ENCODE results near the gene TEX36.
"Not testable (repeated sequence)": the region's sequence is repeated elsewhere in the genome, so short reads cannot be mapped to it uniquely, and the experiment has no call there.

The TEX36 gene, protein sequence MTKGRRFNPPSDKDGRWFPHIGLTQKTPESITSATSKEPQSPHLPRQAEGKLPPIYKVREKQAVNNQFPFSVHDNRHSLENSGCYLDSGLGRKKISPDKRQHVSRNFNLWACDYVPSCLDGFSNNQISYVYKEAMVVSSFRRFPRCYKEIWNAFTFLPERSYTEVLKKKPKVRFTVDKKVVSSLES

DNA sequence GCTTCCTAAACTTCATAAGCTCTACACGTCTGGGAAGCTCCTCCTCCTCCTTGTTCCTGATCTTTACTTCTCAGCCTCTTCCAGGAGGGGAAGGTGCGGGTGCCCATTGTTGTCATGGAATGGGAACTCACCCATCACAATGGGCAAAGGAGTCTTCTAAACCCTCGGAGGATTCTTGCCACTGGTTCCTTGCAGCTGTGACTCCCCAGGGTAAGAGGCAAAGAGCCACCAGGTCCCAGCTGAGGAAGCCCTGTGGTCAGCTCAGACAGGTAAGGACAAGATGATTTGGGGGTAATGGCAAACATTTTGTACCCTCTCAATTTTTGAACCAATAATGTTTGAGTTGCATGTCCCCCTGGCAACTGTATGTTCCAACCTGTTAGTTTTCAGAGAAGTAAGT lies at the start of gene TEX36:
TEX36 (minus strand) TSS at position 101 of the 400 bp plus-strand sequence. CDS start 174 bp downstream, outside the sequence.
- no peak for DNase-seq

DNA sequence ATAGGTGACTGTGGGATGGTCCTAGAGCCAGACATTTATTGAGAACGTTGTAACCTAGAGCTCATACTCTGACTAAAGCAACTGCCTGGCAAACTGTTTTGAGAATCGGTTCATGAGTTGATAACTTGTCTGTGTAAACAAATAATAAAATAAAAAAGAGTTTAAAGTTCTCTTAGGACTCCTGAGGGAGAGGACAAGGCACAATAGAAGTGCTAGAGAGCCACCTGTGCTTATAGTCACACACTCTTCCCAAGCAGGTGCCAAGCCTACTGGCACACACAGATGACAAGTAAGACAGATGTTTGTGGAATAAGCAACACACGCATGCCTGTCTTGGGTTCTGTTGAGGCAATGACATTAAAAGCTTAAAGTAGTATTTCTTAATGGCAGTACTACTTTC lies 44.5 kb upstream of the TEX36 start:
- DNase-seq, result no peak

DNA sequence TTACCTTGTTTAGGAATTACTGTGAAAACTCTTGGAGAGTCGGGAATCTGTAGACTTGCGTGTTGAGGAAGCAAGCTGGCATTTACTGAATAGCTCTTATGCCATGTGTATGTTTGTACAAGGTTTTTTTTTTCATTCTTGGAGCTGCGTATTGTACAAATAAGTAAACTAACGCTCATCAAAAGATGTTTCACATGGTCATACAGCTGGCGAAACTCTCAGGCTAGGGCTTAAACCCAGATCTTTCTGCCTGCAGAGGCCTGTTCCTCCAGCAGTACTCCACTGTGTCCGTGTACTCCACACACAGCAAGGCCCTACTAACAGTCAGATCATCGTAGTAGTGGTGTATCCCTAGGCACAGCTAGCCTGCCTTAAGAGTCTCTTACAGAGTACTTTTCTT lies 44.0 kb upstream of the TEX36 start:
- no peak for DNase-seq

DNA sequence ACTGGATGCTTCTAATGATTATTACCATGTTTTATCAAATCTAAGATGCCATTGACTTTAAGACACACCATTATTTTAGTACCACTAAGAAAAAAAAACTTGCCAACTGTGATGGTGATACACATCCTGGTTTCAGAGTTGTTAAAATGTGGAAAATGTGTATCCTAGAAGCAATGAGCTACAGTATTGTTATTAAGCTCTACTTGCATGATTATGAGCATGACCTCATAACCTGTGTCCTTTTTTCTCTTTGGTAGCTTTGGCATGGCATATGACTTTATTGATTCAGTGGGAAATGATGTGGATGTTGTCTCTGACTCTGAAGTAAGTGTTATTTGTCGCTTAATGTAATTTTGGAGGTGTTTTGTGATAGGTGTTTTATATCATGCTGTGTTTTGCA lies 39.8 kb upstream of the TEX36 start:
- DNase-seq, result no peak

DNA sequence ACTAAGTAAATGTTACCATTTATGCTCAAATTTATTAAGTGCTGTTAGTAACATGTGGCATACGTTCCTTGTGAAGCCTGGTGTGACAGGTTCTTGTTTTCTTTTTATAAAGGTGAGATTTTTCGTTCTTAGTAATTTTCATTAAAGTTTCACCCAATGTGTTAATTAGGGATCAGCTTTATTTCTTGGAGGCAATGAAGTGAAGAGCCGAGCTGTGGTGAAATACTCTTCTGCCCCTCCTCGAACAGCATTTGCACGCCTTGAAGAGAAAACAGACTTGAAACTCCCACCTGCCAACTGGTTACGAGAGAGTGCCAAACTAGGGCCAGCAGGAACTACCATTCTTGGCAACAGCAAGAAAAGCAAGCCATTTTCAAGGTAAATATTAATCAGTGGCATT lies 38.1 kb upstream of the TEX36 start:
- DNase-seq, result no peak

DNA sequence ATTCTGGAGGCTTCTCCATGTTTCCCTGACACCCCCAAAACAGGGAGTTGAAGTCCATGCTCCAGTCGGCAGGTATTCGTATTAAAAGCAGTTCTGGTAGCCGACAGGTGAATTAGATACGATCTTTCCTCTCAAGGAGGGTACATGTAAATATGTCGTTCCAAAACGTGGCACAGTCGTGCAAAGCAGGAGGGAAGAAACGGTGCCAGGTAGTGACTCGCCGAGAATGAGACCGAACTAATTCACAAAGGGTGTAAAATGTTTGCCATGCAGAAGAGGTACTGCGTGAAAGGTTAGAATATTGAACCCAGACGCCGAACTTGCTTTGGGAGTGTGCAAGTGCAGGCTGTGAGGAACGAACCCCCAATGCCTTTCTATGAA lies 37.0 kb upstream of the TEX36 start:
- no peak for DNase-seq

DNA sequence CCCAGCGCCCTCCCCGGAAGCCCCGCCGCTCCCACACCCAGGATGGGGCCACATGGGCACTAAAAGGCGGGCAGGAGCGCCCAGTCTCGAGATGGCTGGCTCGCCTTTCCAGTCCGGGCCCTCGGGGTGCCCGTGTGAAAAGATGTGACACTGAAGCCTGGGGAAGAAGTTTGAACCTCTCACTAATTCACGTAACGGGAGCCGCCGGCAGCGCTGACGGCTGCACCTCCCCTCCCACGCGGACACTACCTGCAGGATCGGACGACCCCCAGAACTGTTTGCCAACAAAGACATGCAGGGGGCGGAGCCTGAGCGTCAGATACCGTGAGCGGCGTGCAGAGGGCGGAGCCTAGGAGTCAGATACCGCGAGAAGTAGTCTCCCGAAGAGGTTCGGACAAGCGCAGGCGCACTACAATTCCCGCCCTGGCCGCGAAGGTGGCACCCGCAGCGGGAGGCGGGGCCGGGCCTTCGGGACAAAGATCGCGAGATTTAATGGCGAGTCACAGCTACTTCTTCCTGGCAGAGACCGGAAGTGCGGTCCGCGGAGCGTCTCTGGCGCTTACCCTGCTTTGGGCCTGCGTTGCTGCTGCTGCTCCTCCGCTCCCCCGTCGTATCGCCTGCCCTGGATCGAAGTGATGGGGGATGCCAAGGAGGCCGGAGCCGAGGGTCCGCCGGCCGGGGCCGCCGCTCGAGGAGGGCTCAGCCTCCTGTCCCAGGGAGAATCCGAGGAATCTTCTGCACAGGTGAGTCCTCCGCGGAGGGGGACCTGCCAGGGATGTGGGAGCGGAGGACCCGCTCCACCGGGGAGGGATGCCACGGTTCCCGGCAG lies 36.4 kb upstream of the TEX36 start, which contains the start of gene EDRF1:
EDRF1 (plus strand) TSS at position 537 of the 829 bp plus-strand sequence; CDS start at position 636, 99 bp downstream.
- peak; percentile 89 for DNase-seq

DNA sequence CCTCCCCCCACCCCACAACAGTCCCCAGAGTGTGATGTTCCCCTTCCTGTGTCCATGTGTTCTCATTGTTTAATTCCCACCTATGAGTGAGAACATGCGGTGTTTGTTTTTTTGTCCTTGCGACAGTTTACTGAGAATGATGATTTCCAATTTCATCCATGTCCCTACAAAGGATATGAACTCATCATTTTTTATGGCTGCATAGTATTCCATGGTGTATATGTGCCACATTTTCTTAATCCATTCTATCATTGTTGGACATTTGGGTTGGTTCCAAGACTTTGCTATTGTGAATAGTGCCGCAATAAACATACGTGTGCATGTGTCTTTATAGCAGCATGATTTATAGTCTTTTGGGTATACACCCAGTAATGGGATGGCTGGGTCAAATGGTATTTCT lies 31.8 kb upstream of the TEX36 start:
- not testable (repeated sequence) for DNase-seq

DNA sequence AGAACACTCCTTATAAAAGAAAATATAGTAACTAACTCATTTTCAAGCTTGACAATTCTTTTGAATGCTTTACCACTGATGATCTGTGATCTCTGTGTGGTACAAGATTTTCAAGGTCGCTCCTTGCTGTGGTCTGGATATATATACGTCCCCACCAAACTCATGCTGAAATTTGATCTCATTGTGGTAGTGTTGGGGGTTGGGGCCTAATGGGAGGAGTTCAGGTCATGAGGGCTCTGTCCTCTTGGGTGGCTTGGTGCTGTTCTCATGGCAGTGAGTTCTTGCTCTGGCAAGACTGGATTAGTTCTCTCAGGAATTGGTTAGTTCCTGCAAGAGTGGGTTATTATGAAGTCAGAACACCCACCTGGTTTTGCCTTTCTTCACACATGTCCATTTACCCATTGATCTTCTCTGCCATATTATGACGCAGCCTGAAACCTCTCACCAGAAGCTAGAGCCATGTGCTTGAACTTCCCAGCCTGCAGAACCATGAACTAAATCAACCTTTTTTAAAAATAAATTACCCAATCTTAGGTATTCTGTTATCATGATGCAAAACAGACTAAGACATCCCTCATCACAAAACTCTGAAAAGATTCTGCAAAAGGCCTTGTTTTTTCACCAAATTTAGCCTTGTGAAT lies 28.3 kb upstream of the TEX36 start:
- no peak for DNase-seq

DNA sequence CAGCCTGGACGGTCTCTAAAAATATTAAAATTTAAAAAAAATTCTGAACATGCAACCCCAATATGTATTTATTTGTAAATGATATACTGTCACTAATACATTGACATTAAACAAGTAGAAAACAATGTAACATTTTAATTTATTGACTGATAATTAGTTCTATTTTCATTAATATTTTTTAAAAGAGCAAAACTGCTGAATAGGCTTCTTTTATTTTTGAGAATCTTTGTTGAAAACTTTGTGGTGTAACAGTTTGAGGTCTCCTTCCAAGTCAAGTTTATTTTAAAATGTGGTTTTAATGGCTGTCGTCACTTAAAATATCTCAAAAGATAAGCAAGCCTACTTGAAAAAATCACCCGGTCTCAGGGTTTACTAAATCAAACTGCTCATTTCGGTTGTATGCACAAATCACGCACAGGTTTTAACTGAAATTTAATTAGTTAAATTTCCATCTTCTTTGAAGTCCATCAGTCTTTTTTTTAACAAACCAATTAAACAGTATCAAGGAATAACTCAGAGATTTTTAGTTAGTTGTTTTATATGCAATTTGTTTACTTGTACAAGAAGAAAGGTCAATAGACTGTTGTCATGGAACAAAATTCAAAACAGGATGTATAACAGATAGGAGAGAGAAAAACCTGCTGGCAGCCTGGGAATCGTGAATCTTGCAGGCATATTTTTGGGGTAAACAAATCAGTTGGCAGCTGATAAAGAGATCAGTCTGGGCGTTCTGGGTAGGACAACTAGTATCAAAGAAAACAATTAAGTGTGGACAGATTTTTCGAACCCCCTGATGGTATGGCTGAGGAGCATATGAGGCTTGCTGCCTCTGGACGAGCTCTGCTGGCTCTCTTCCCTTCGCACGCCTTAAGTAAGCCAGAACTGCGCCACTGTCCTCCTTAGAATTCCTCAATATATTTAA lies 26.9 kb upstream of the TEX36 start:
- no peak for DNase-seq

DNA sequence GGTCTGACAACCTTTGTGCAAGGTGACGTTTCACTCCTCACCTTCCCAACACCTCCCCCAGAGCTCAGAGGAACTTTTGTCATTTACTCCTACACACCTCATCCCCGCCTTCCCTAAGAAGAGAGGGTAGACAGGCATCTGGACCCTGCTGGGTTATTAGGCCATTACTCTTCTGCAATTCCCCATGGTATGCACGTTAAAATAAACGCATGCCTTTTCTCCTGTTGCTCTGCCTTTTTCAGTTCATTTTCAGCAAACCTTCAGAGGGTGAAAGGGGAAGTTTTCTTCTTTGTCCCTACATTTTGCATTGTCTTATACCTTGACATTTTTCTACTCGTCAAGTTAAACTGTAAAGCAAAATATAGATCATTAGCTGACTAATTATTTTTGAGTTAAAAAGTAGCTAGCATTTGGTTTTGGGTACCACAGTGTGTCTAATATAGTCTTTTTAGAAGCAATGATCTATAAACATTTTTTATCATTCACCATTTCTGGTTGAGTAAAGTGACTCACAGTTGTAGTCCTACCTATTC lies 26.1 kb upstream of the TEX36 start:
- no peak for DNase-seq

DNA sequence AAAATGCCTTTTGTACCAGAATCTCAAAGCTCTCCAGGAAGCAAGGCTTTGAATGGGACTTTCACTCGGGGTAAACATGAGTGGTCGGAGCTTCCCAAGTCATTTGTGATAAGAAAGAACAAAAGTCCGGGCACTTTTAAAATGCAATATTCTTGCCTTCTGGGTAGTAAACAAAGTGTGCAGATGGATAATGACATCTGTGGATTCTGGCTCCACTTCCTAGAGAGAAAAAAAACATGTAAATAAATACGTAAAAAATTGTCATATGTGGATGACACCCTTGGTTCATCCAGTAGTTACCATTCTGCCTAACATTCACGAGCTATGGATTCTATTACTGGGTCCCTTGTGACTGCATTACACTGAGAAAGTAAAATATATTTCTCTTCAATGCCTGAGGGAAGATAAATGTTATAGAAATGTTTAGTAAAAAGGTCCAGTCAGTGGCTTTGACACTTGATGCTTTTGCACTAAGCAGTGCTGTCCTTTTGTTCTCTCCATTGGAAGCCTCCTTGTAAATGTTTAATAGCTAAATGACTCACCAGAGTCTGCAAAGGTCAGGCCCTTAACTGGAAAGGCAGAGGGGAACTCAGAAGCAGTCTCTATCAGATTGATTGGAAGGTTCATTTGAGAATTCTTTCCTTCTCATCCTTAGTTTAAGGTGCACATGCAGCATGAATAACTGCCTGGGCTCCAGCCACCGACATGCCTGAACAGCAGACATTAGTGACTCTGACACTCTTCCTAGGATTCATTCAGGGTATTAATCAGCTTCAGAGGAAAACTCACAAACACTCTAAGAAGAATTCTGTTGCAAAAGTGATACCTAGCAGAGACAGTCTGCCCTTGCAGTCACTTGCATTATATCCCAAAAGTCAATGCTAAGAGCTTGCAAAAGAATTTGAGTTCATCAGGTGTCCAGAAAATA lies 24.8 kb upstream of the TEX36 start:
- DNase-seq, result no peak

DNA sequence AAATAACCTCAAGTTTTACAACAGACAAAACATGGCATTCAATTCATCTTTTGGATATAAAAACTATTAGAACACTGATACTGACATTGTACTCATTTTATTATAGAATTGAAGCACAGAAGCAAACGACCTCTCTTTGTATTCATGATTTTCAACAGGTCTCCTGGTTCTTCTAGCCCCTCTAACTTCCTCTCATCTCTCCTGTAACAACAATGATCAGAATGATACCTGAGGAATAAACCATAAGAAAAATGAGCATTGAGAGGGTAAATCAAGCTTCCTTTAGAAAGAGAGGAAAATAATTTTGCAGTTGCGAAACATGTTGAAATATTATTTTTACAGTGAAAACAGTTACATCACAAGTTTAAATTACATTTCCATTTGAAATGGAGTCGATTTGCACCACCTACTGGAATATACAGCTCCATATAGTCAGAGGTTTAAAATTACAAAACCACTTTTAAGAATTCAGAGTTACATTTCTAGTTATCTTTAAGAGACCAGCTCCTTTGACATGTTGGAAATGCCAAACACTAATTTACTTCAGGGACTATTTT lies 17.5 kb upstream of the TEX36 start:
- DNase-seq, result no peak

DNA sequence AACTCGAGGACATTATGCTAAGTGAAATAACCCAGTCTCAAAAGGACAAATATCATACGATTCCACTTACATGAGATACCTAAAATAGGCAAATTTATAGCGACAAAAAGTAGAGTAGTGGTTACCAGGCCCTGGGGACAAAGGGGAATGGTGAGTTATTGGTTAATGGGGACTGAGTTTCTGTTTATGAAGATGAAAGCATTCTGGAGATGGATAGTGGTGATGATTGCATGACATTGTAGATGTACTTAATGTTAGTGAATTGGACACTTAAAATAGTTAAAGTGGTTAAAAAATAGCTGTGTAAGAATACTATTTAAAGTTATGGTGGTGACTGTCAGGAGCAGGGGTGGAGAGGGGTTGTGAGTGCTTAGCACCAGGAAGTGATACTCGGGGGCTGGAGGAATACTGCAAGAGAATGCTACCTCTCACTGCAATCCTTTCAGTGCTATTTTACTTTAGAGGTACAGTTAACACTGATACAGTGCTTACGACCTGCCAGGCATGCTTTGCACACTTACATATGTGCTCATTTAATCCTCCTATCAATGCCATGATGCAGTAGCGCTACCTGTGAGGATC lies 16.7 kb upstream of the TEX36 start:
- DNase-seq, result no peak

DNA sequence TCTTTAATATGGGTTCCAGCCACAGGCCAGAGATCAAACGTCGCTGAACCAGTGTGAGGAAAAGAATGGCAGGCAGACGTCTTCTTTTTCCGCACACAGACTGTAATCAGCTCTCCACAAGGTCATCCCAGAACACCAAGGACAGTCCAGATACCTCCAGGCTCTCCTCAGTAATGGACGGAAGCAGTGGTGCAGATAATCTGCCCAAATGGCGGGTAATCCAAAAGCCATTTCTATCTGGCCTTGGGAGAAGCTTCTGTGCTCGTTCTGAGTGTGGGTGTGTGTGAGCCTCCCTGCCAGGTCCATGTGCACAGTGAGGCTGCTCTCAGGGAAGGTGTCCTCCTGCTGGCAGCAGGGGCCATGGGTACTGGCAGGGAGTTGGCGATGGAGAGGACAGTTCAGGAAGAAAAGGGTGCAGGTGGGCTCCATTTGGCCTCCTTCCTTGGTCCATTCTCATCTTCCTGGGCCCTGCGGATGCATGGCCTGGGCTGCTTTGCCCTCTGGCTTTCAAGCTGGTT lies 15.6 kb upstream of the TEX36 start:
- no peak for DNase-seq

DNA sequence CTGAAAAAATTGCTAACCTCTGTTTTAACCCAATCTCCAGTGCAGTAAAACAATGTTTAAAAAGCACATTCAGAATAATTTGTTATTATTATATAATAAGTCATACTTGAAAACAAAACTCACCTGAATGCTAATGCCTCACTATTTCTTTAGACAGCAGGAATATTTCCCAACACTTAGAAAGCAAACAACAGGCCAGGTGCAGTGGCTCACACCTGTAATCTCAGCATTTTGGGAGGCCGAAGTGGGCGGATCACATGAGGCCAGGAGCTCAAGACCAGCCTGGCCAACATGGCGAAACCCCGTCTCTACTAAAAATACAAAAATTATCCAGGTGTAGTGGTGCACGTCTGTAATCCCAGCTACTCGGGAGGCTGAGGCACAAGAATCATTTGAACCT lies 13.9 kb upstream of the TEX36 start:
- not testable (repeated sequence) for DNase-seq

DNA sequence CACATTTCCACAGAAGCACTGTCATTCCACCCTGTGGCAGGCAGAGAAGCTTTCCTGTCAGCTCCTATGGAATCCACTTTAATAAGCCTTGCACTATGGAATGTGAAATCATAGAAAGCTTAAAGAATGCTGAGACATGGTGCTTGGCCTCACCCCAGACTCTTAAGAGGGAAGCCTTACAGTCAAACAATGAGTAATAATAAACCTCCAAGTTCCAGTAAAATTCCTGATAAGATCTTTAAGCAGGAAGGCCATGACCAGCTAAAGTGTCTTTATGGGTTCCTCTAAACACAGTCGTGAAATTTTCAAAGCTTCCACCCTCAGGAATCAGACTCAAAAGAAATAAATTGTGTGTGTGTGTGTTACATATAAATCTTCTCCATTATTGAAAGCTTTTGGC lies 11.9 kb upstream of the TEX36 start:
- DNase-seq, result no peak

DNA sequence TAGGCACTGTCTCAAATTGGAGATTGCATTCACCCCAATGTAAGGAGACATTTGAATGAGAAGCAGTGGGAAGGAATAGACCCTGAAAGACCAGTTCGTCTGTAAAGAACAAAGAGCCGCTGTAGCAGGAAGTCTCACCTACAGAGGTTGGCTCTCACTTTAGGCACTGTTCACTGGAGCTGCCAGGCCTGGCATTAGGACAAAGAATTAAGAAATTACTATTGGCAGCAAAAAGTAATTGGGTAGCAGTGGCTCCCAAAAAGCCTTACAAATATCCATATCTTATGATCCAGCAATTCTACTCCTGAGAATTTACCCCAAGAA lies 10.5 kb upstream of the TEX36 start:
- DNase-seq, result no peak

DNA sequence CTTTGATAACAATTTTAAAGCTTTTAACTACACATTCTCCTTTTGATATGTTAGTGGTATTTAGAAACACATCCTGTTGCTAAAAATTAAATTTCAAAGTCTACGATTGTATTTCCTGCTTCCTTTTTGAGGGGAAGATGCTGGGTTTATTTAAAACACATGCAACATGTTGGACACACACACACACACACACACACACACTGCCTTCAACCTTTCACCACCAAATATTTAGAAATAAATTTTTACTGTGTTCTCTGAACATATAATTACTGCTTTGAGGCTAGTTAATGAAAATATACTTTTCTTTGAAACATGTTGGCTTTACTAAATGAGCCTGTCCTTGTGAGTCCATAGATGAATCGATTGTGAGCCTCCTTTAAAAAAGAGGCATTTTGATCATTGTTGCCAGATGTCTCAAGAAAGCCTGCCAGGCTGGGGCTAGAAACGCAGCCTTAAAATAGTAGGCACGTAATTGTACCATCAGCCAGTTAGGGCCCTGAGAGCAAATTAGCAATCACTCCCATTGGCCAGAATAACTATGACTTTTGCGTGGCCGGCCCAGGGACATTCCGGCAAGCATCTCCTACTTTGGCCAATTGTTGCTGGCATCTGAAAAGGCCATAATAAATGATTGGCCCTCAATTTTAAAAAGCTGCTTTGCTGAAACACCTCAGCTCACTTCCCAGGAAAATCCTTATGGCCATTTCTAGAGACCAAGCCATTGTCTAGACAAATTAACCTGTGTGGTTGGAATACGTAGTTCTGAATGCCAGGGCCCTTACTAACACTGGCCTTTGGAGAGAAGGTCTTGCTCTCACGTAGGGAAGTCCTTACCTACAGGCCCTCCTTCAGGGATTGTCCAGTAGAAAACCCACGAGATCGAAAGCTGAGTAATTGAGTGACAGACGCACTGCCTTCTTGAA lies 9.9 kb upstream of the TEX36 start:
- DNase-seq, result no peak

DNA sequence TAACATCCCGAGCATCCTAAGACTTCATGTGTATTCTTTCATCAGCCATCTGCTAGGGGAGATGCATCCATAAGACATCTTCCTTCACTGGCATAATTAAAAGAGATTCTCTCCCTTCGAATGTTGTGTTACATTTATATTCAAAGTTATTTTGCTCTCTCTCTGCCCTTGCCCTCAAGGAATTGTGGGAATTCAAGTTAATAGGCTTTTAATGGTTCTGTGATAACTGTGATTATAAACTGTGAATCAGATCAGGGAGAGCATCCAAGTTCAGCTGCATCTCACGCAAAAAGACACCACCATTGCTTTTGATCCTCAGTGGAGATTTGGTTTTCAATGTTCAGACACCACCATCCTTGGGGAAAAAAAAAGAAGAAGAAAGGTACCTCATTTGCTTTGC lies 9.2 kb upstream of the TEX36 start:
- no peak for DNase-seq

All from NCI-H774 (cell line).